Testis (tissue), 2 donors: ENCODE results near the gene SYT8.

Experiments
- POLR2A ChIP-seq: fragments of 450-650 bp; IDR thresholded peaks from one replicate; pipeline ENCODE4 v1.6.1; 2017; ENCODE audit warnings: antibody characterized with exemption, mild to moderate bottlenecking, moderate library complexity
- TF ChIP-seq, protein P1 (sequence below), 3 experiments: fragments of 450-650 bp in 2 of 3; fragments of 200-600 bp in 1 of 3; sonication (generic) in 1 of 3; IDR thresholded peaks; one replicate each; pipeline ENCODE4 v1.5.1; 2016 to 2019; ENCODE audit warnings: antibody characterized with exemption in 3 of 3, mild to moderate bottlenecking in 2 of 3, moderate library complexity in 1 of 3

DNA sequence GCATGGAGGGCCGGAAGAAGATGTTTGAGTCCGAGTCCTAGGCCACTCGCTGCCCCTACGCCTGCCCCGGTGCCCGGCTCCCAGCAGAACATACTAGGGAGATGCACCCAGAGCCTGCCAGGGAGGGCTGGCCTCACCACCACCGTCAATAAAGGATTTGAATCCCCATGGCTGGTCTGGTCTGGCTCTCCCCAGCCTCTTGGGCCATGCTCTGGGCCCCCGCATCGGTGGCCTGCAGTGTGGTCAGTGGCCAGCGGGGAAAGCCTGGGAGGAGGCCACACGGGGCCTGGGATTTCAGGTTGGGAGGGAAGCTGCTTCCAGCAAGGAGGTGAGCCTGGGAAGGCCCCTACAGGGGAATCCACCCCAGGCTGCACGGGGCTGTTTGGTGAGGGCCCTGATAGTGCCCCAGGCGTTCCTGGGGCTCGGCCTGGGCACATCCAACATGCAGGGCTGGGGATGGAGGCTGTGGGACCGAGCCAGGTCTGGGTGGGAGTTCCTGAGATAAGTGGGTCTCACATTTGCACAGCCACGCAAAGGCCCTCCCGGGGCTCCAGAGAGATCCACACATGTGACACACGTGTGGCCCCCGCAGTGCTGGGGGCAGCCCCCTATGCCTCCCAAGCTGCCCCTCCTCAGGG, 6.8 kb downstream of the SYT8 start:
- TF ChIP-seq, protein P1, sequence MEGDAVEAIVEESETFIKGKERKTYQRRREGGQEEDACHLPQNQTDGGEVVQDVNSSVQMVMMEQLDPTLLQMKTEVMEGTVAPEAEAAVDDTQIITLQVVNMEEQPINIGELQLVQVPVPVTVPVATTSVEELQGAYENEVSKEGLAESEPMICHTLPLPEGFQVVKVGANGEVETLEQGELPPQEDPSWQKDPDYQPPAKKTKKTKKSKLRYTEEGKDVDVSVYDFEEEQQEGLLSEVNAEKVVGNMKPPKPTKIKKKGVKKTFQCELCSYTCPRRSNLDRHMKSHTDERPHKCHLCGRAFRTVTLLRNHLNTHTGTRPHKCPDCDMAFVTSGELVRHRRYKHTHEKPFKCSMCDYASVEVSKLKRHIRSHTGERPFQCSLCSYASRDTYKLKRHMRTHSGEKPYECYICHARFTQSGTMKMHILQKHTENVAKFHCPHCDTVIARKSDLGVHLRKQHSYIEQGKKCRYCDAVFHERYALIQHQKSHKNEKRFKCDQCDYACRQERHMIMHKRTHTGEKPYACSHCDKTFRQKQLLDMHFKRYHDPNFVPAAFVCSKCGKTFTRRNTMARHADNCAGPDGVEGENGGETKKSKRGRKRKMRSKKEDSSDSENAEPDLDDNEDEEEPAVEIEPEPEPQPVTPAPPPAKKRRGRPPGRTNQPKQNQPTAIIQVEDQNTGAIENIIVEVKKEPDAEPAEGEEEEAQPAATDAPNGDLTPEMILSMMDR (IDR thresholded peaks at IDR 0.05), result no peak
- TF ChIP-seq POLR2A, result no peak
